Left ventricle myocardium inferior (tissue), 1 donor: Measurements from ENCODE around the gene TMEM165. TPM values are rescaled to one million over a fixed set of nuclear protein-coding genes. Genes with fewer than 3 reads are reported as not detected.

Source experiments
- DNase-seq: peaks from one replicate; pipeline ENCODE4 v3.0.0-alpha.2; 2020
- H3K27ac ChIP-seq: fragments of 200-600 bp; replicated peaks from 2 replicates; pipeline ENCODE4 v1.8.0; 2021
- H3K27me3 ChIP-seq: fragments of 200-600 bp; 2 replicates; pipeline ENCODE4 v1.8.0; 2021; ENCODE audit warnings: low read depth
- H3K36me3 ChIP-seq: fragments of 200-600 bp; 2 replicates; pipeline ENCODE4 v1.8.0; 2021
- H3K4me1 ChIP-seq: fragments of 200-600 bp; 2 replicates; pipeline ENCODE4 v1.8.0; 2021
- H3K4me3 ChIP-seq: fragments of 200-600 bp; 2 replicates; pipeline ENCODE4 v1.8.0; 2021; ENCODE audit warnings: mild to moderate bottlenecking, moderate library complexity
- H3K9me3 ChIP-seq: fragments of 200-600 bp; replicated peaks from 2 replicates; pipeline ENCODE4 v1.8.0; 2021
- CTCF ChIP-seq: fragments of 200-600 bp; IDR thresholded peaks from 2 replicates; pipeline ENCODE4 v1.8.0; 2021; ENCODE audit warnings: antibody characterized with exemption, mild to moderate bottlenecking, borderline replicate concordance
- intact Hi-C: fragments of 100-400 bp; cut with micrococcal nuclease; formaldehyde crosslinking; loops from one replicate; pipeline ENCODE4 v1.11.0; 2022
- long read RNA-seq: library from polyadenylated mRNA; unstranded; transcript quantifications from one replicate; pipeline ENCODE4 v2.0.0, GENCODE V29; 2021
- total RNA-seq: library from RNA; stranded (reverse); fragmentation: NEBNext Ultra II Directional; extraction: Animal tissue kit (Norgen Biotek cat#: 25700); gene quantifications from one replicate; pipeline ENCODE4 v1.2.1, GENCODE V29; 2021
- donor health status: DM: no; HTN: yes; CAD: no; lungs with severe emphysema.

The TMEM165 gene, protein sequence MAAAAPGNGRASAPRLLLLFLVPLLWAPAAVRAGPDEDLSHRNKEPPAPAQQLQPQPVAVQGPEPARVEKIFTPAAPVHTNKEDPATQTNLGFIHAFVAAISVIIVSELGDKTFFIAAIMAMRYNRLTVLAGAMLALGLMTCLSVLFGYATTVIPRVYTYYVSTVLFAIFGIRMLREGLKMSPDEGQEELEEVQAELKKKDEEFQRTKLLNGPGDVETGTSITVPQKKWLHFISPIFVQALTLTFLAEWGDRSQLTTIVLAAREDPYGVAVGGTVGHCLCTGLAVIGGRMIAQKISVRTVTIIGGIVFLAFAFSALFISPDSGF
- total RNA-seq: 41.6 TPM
- long read RNA-seq, transcript TMEM165-201 (6 exons, 1,928 nt): major isoform, 66 of 84 reads
- long read RNA-seq, partial matches to known transcripts: 2 of 84 reads
- long read RNA-seq, other reads (novel, unspliced or antisense): 12 of 84 reads

DNA sequence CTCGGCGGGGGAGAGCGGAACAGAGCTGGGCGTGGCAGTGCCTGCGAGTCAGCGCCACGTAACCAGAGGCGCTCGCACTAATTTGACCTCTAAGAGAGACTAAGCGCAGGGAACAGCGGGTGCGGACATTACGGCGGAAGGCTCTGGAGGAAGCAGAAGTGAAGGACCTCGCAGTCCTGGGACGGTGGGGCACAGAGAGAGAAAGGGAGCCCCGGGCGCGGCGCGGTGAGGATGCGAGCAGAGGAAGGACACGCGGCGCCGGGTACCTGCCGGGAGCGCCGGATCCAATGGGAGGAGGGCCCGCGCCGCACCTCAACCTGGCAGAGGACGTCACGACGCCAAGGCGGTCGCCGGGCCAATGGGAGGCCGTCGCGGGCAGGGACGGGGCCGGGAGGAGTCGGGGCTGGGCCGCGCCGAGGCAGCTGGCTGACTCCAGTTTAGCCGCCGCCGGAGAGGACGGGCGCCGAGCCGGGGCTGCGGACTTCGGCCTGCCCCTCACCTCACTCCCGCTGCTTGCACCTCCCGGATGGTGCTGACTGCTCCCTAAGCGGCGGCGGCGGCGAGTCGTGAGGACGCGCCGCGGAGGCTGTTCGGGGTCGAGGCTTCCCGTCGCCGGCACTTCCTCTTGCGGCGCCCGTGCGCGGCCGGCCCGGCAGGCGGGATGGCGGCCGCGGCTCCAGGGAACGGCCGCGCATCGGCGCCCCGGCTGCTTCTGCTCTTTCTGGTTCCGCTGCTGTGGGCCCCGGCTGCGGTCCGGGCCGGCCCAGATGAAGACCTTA is at the start of gene TMEM165:
Gene TMEM165, plus strand, starts transcription at position 429 of the 779 bp plus-strand sequence. Its CDS starts 233 bp downstream, at position 662.
- H3K36me3 ChIP-seq: peaks cover 1% of the 10 kb centered on the region
- no peak for TF ChIP-seq CTCF
- DNase-seq: peak; percentile 92
- intact Hi-C loops: no loop called here
- H3K4me3 ChIP-seq: peak within 1 kb of the TSS; percentile 89
- no peaks in the 10 kb centered on the region for H3K27me3 ChIP-seq
- H3K9me3 ChIP-seq: no peaks in the 10 kb centered on the region
- H3K27ac ChIP-seq: peak within 1 kb of the TSS; percentile 98
- H3K4me1 ChIP-seq: peaks cover 53% of the 10 kb centered on the region

GRCh38 chr4:55345980-55346850 is 49.5 kb upstream of the TMEM165 start, which contains the start of gene SRD5A3:
Gene SRD5A3, plus strand, starts transcription at chr4:55346242. Its CDS starts 95 bp downstream, at chr4:55346337.
- Histone ChIP-seq H3K4me1 (peaks cover 30% of the 10 kb centered on the region), H3K9me3 (no peaks in the 10 kb centered on the region), H3K27ac (peak within 1 kb of the TSS; percentile 98), H3K27me3 (no peaks in the 10 kb centered on the region), H3K36me3 (no peaks in the 10 kb centered on the region), H3K4me3 (peak within 1 kb of the TSS; percentile 82)
- peak; percentile 89 for DNase-seq
- intact Hi-C loops: loop anchor here (10.0 kb wide), 1 partner anchor 199 kb away; the partner anchor contains the start of gene CLOCK
- peak; percentile 98 for TF ChIP-seq CTCF

GRCh38 chr4:55346851-55347255 is 48.9 kb upstream of the TMEM165 start:
- Histone ChIP-seq H3K27ac (peak overlapping the region; percentile 98), H3K4me3 (peak overlapping the region; percentile 82), H3K36me3 (no peaks in the 10 kb centered on the region), H3K27me3 (no peaks in the 10 kb centered on the region), H3K9me3 (no peaks in the 10 kb centered on the region), H3K4me1 (peaks cover 30% of the 10 kb centered on the region)
- no peak for TF ChIP-seq CTCF
- DNase-seq: no peak
- intact Hi-C loops: loop anchor here (10.0 kb wide), 1 partner anchor 198 kb away; the partner anchor contains the start of gene CLOCK

DNA sequence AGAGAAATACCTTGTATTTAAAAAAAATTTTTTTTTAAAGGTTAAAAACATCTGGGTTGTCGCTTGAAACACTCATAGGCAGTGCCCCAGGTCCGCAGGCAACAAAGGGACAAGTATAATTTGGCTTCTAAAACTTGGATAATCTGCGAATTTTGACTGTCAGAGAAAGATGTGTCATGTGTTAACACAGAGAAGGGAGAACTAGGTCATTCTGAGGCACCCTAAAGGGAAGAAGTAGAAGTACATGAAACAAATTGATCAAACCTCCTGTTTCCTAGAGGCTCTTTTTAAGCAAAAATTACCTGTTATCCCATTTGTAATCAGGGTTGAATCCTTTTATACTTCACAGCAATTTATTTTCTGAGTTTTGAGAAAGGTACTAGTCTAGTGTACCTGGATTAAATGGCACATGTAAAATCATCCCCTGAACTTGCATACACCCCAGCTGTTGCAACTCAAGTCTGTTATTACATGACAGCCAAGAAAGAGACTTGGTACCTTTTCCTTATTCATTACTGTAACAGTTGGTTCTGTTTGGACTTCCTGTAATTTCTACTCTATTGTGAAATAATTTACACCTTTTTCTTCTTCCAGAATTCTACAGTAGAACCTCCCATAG is 48.0 kb upstream of the TMEM165 start:
- Histone ChIP-seq H3K27me3 (no peaks in the 10 kb centered on the region), H3K4me1 (peaks cover 30% of the 10 kb centered on the region), H3K4me3 (no peak overlapping the region), H3K36me3 (no peaks in the 10 kb centered on the region), H3K27ac (peak overlapping the region; percentile 98), H3K9me3 (no peaks in the 10 kb centered on the region)
- no peak for DNase-seq
- TF ChIP-seq CTCF: no peak
- intact Hi-C loops: loop anchor here (10.0 kb wide), 1 partner anchor 197 kb away; the partner anchor contains the start of gene CLOCK
